K562 (cell line): ENCODE results near the gene FAM83F. TPM values are rescaled to one million over a fixed set of nuclear protein-coding genes. Genes with fewer than 3 reads are reported as not detected.

Experiments
- ATF2 ChIP-seq: sonication (generic); formaldehyde crosslinking; IDR thresholded peaks from 2 replicates; pipeline ENCODE4 v1.8.1; 2022; ENCODE audit warnings: missing genetic modification reagents
- BRCA1 ChIP-seq, 2 experiments: fragments of 450-650 bp in 1 of 2; sonication (generic) in 1 of 2; formaldehyde crosslinking in 1 of 2; IDR thresholded peaks; 2 replicates each; pipeline versions ENCODE4 v1.5.0 to v1.6.1; 2017 to 2020; ENCODE audit warnings: mild to moderate bottlenecking in 1 of 2, missing genetic modification reagents in 1 of 2
- CSDE1 ChIP-seq, 2 experiments: fragments of 450-650 bp; IDR thresholded peaks; 2 replicates each; pipeline ENCODE4 v1.6.1; 2016; ENCODE audit warnings: mild to moderate bottlenecking in 1 of 2
- HDAC2 ChIP-seq: fragments of 450-650 bp; IDR thresholded peaks from 2 replicates; pipeline ENCODE4 v1.6.1; 2016; ENCODE audit warnings: mild to moderate bottlenecking
- IRF2 ChIP-seq: sonication (generic); formaldehyde crosslinking; IDR thresholded peaks from 2 replicates; pipeline ENCODE4 v1.8.1; 2022; ENCODE audit warnings: mild to moderate bottlenecking, missing genetic modification reagents
- KDM1A ChIP-seq, 2 experiments: fragments of 450-650 bp; IDR thresholded peaks; 2 replicates each; pipeline ENCODE4 v1.6.1; 2016; ENCODE audit warnings: mild to moderate bottlenecking in 2 of 2
- NFIX ChIP-seq: fragments of 250-450 bp; sonication (Bioruptor Pico); IDR thresholded peaks from 2 replicates; pipeline ENCODE4 v1.4.0; 2020; ENCODE audit warnings: low read depth, mild to moderate bottlenecking, moderate library complexity
- OTX1 ChIP-seq: fragments of 450-650 bp; formaldehyde crosslinking; IDR thresholded peaks from 2 replicates; pipeline ENCODE4 v1.4.0; 2022; ENCODE audit warnings: mild to moderate bottlenecking
- SMAD1 ChIP-seq: fragments of 150-350 bp; IDR thresholded peaks from 2 replicates; pipeline ENCODE4 v1.6.1; 2014; ENCODE audit warnings: low read length, low read depth; ENCODE audit not compliant: partially characterized antibody
- THRA ChIP-seq: fragments of 450-650 bp; IDR thresholded peaks from 2 replicates; pipeline ENCODE4 v1.6.1; 2017; ENCODE audit warnings: mild to moderate bottlenecking, moderate library complexity
- TSC22D4 ChIP-seq: fragments of 450-650 bp; IDR thresholded peaks from 2 replicates; pipeline ENCODE4 v1.6.1; 2016; ENCODE audit warnings: missing genetic modification characterization, missing biosample characterization, control low read depth
- XRCC4 ChIP-seq: IDR thresholded peaks from one replicate; pipeline ENCODE4 v1.6.1; 2011; ENCODE audit not compliant: insufficient read depth, insufficient read length; ENCODE audit errors: extremely low read depth
- ZBTB8A ChIP-seq: fragments of 450-650 bp; IDR thresholded peaks from 2 replicates; pipeline ENCODE4 v1.6.1; 2018; ENCODE audit warnings: mild to moderate bottlenecking, moderate library complexity; ENCODE audit not compliant: partially characterized antibody
- ZNF324 ChIP-seq: fragments of 250-450 bp; sonication (Bioruptor Pico); IDR thresholded peaks from 2 replicates; pipeline ENCODE4 v1.4.0; 2020; ENCODE audit warnings: mild to moderate bottlenecking
- ZNF609 ChIP-seq: sonication (generic); formaldehyde crosslinking; IDR thresholded peaks from 2 replicates; pipeline ENCODE4 v1.8.1; 2023; ENCODE audit warnings: missing genetic modification reagents, mild to moderate bottlenecking, borderline replicate concordance
- ZSCAN29 ChIP-seq: fragments of 450-650 bp; IDR thresholded peaks from 2 replicates; pipeline ENCODE4 v1.6.1; 2017
- polyA plus RNA-seq, 8 experiments: library from polyadenylated mRNA; depleted of rRNA in 4 of 8; stranded (reverse) in 5 of 8; unstranded in 3 of 8; fragments of >200 nt; fragmentation: Nextera tagmentation in 2 of 8; fragmentation: Illumina TruSeq in 1 of 8; extraction: Ambion mirVana in 2 of 8; extraction: Trizol in 1 of 8; gene quantifications; 2 replicates each; pipeline versions ENCODE4 v1.2.1 to v1.2.3, GENCODE V29; 2011 to 2014; ENCODE audit warnings: inconsistent platforms in 1 of 8, missing spikeins in 1 of 8
- total RNA-seq, 7 experiments: library from RNA; depleted of rRNA in 6 of 7; stranded (reverse); fragments of >200 nt in 6 of 7; fragmentation: Illumina TruSeq in 2 of 7; extraction: Trizol in 2 of 7; gene quantifications; 2 replicates each; pipeline versions ENCODE4 v1.2.1 to v1.2.3, GENCODE V29; 2011 to 2021; ENCODE audit warnings: low replicate concordance in 1 of 7
- TF ChIP-seq, protein P1 (sequence below): fragments of 250-450 bp; sonication (Bioruptor Pico); IDR thresholded peaks from 2 replicates; pipeline ENCODE4 v1.8.0; 2022; ENCODE audit warnings: moderate library complexity, mild to moderate bottlenecking, inconsistent platforms

Gene FAM83F
- total and polyA plus RNA-seq, 9 of the 15 experiments (the other 6 are each of a cell fraction or from before 2014, with no cell fraction given), result under 0.01 to 0.13 (median 0.04) TPM; not detected in 1

- TF ChIP-seq ZSCAN29 (peak; percentile 21; the same call in 1 of the 2 replicates), HDAC2 (peak; percentile 44; the same call in 1 of the 2 replicates), ZNF609 (CRISPR knock-in tag) (no peak), NFIX (CRISPR knock-in tag) (no peak), THRA (no peak), ZNF324 (no peak), ZBTB8A (no peak), OTX1 (CRISPR knock-in tag) (no peak), TSC22D4 (tag) (no peak), CSDE1 (IDR thresholded peaks at IDR 0.05) (no peak), SMAD1 (no peak), XRCC4 (no peak), IRF2 (CRISPR knock-in tag) (no peak), BRCA1 (IDR thresholded peaks at IDR 0.05) (no peak), BRCA1 (CRISPR knock-in tag; IDR thresholded peaks at IDR 0.05) (no peak), ATF2 (no peak), KDM1A (IDR thresholded peaks at IDR 0.05) (peak; percentile 68 to 74)
- TF ChIP-seq, protein P1, sequence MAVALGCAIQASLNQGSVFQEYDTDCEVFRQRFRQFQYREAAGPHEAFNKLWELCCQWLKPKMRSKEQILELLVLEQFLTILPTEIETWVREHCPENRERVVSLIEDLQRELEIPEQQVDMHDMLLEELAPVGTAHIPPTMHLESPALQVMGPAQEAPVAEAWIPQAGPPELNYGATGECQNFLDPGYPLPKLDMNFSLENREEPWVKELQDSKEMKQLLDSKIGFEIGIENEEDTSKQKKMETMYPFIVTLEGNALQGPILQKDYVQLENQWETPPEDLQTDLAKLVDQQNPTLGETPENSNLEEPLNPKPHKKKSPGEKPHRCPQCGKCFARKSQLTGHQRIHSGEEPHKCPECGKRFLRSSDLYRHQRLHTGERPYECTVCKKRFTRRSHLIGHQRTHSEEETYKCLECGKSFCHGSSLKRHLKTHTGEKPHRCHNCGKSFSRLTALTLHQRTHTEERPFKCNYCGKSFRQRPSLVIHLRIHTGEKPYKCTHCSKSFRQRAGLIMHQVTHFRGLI (CRISPR knock-in tag), result no peak
Observed at GRCh38 chr22:39960791-39961746, 33.7 kb upstream of the FAM83F start (continued).
